Testis (tissue), 2 donors: ENCODE data around the gene GAS2L2.
A peak's percentile ranks its signal among the peaks of the same experiment; 100 is the strongest.

Source experiments
- POLR2A ChIP-seq: fragments of 450-650 bp; IDR thresholded peaks from one replicate; pipeline ENCODE4 v1.6.1; 2017; ENCODE audit warnings: antibody characterized with exemption, mild to moderate bottlenecking, moderate library complexity
- TF ChIP-seq, protein P1 (sequence below), 3 experiments: fragments of 450-650 bp in 2 of 3; fragments of 200-600 bp in 1 of 3; sonication (generic) in 1 of 3; IDR thresholded peaks; one replicate each; pipeline ENCODE4 v1.5.1; 2016 to 2019; ENCODE audit warnings: antibody characterized with exemption in 3 of 3, mild to moderate bottlenecking in 2 of 3, moderate library complexity in 1 of 3

DNA sequence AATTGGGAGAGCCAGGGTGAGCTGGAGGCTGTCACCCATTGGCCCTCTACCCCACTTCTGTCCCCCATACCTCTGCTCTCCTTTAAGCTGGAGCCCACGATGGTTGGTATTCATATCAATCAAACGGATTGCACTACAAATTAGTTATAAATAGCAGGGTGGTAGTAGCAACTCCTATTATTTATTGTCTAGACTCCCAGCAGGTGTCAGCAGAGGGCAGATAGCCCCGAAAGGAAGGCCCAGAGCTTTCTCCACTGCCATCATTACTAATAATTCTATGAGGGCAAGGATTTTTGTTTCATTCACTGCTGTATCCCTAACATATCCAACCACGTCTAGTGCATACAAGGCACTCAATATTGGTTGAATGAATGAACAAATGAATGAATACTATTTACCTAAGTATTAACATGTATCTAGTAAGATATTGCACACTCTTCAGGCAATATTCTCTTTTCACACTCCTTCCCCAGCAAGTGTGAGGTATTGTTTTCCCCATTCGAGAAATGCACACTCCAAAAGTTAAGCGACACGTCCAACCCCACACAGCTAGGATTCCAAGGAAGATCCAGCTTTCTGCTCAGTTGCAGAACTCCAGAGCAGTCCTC lies 14.0 kb upstream of the GAS2L2 start:
- TF ChIP-seq POLR2A = no peak
- TF ChIP-seq, protein P1, sequence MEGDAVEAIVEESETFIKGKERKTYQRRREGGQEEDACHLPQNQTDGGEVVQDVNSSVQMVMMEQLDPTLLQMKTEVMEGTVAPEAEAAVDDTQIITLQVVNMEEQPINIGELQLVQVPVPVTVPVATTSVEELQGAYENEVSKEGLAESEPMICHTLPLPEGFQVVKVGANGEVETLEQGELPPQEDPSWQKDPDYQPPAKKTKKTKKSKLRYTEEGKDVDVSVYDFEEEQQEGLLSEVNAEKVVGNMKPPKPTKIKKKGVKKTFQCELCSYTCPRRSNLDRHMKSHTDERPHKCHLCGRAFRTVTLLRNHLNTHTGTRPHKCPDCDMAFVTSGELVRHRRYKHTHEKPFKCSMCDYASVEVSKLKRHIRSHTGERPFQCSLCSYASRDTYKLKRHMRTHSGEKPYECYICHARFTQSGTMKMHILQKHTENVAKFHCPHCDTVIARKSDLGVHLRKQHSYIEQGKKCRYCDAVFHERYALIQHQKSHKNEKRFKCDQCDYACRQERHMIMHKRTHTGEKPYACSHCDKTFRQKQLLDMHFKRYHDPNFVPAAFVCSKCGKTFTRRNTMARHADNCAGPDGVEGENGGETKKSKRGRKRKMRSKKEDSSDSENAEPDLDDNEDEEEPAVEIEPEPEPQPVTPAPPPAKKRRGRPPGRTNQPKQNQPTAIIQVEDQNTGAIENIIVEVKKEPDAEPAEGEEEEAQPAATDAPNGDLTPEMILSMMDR (IDR thresholded peaks at IDR 0.05) = peak; percentile 33 to 35 (median 34)
